ENCODE measurements around the gene RUNX2.

The RUNX2 gene

GRCh38 chr6:45710304-45710821 is 382.2 kb downstream of the RUNX2 start (continued):
- TF ChIP-seq ZSCAN4 (tag by site-specific recombination; IDR thresholded peaks at IDR 0.05) = no peak
- no peak for TF ChIP-seq ZNF274 (IDR thresholded peaks at IDR 0.05; ENCODE audit: low read length)
- no peak for TF ChIP-seq ZNF274 (tag by site-specific recombination; IDR thresholded peaks at IDR 0.05; ENCODE audit: borderline replicate concordance)
- TF ChIP-seq ZNF629 (tag by site-specific recombination; IDR thresholded peaks at IDR 0.05) = peak; percentile 39; the same call in 1 of the 2 replicates
- TF ChIP-seq KLF17 (tag by site-specific recombination; IDR thresholded peaks at IDR 0.05) = no peak
- TF ChIP-seq KLF8 (tag by site-specific recombination; IDR thresholded peaks at IDR 0.05) = no peak
- no peak for TF ChIP-seq ZNF549 (tag by site-specific recombination; IDR thresholded peaks at IDR 0.05)
- no peak for TF ChIP-seq ZNF114 (tag by site-specific recombination; IDR thresholded peaks at IDR 0.05)
- no peak for TF ChIP-seq ZBTB20 (tag by site-specific recombination; IDR thresholded peaks at IDR 0.05)
- TF ChIP-seq ZNF302 (tag by site-specific recombination; IDR thresholded peaks at IDR 0.05; ENCODE audit: low read depth) = no peak
- peak; percentile 46; the same call in 1 of the 2 replicates for TF ChIP-seq PRDM6 (tag by site-specific recombination; IDR thresholded peaks at IDR 0.05)
- no peak for TF ChIP-seq ZFP41 (tag by site-specific recombination; IDR thresholded peaks at IDR 0.05; ENCODE audit: borderline replicate concordance)
- no peak for TF ChIP-seq FEZF1 (tag by site-specific recombination; IDR thresholded peaks at IDR 0.05)
- no peak for TF ChIP-seq ZNF660 (tag by site-specific recombination; IDR thresholded peaks at IDR 0.05)
- no peak for TF ChIP-seq ZNF658 (tag by site-specific recombination; IDR thresholded peaks at IDR 0.05)
- no peak for TF ChIP-seq ZNF645 (tag by site-specific recombination; IDR thresholded peaks at IDR 0.05)
- TF ChIP-seq ZNF48 (tag by site-specific recombination; IDR thresholded peaks at IDR 0.05) = no peak
- TF ChIP-seq ZNF560 (tag by site-specific recombination; IDR thresholded peaks at IDR 0.05; ENCODE audit: borderline replicate concordance) = no peak
- TF ChIP-seq HOXD13 (CRISPR knock-in tag; IDR thresholded peaks at IDR 0.05; ENCODE audit: borderline replicate concordance) = no peak
- no peak for TF ChIP-seq ZNF2 (tag by site-specific recombination; IDR thresholded peaks at IDR 0.05)
- TF ChIP-seq ZNF239 (tag by site-specific recombination; IDR thresholded peaks at IDR 0.05) = no peak
- no peak for TF ChIP-seq ZNF148 (tag by site-specific recombination; IDR thresholded peaks at IDR 0.05; ENCODE audit: borderline replicate concordance)
- no peak for TF ChIP-seq ZNF768 (tag by site-specific recombination; IDR thresholded peaks at IDR 0.05)
- no peak for TF ChIP-seq REST (tag by site-specific recombination; IDR thresholded peaks at IDR 0.05)
- no peak for TF ChIP-seq AEBP2 (tag by site-specific recombination; IDR thresholded peaks at IDR 0.05; ENCODE audit: borderline replicate concordance)
- no peak for TF ChIP-seq ZNF585B (tag by site-specific recombination; IDR thresholded peaks at IDR 0.05)
- no peak for TF ChIP-seq ZNF202 (tag by site-specific recombination; IDR thresholded peaks at IDR 0.05; ENCODE audit: borderline replicate concordance)
- no peak for TF ChIP-seq KLF10 (tag by site-specific recombination; IDR thresholded peaks at IDR 0.05)
- no peak for TF ChIP-seq ZNF292 (tag by site-specific recombination; IDR thresholded peaks at IDR 0.05; ENCODE audit: borderline replicate concordance, low read depth)
